Ishikawa (cell line): ENCODE results near the gene AVL9.

Experiments used
- CREB1 ChIP-seq: IDR thresholded peaks from 2 replicates; pipeline ENCODE4 v1.6.1; 2012; ENCODE audit warnings: low read depth
- EP300 ChIP-seq: IDR thresholded peaks from 2 replicates; pipeline ENCODE4 v1.6.1; 2012; ENCODE audit warnings: borderline replicate concordance
- MAX ChIP-seq: IDR thresholded peaks from 2 replicates; pipeline ENCODE4 v1.6.1; 2012
- RAD21 ChIP-seq: IDR thresholded peaks from 2 replicates; pipeline ENCODE4 v1.6.1; 2012; ENCODE audit warnings: low read depth
- REST ChIP-seq: IDR thresholded peaks from 2 replicates; pipeline ENCODE4 v1.6.1; 2012; ENCODE audit warnings: low read depth, mild to moderate bottlenecking
- USF1 ChIP-seq: IDR thresholded peaks from 2 replicates; pipeline ENCODE4 v1.6.1; 2012

- TF ChIP-seq EP300: no peak
- TF ChIP-seq RAD21: no peak
- TF ChIP-seq CREB1: no peak
- no peak for TF ChIP-seq USF1
- TF ChIP-seq MAX: no peak
- no peak for TF ChIP-seq REST
Observed at GRCh38 chr7:32470871-32471270, 24.4 kb upstream of the AVL9 start.
